HepG2 (cell line): ENCODE results near the gene THBS4. TPM values are rescaled to one million over a fixed set of nuclear protein-coding genes. Genes with fewer than 3 reads are reported as not detected.
A peak's percentile ranks its signal among the peaks of the same experiment; 100 is the strongest.

Source experiments
- CHD2 ChIP-seq: IDR thresholded peaks from 2 replicates; pipeline ENCODE4 v1.6.1; 2011; ENCODE audit warnings: low read depth, low read length, improper control_type of control experiment
- KAT8 ChIP-seq: IDR thresholded peaks from 2 replicates; pipeline ENCODE4 v1.6.1; 2016; ENCODE audit warnings: missing genetic modification reagents, missing compliant biosample characterization
- PTBP1 ChIP-seq: fragments of 200-400 bp; formaldehyde crosslinking; IDR thresholded peaks from 2 replicates; pipeline ENCODE4 v1.6.1; 2018; ENCODE audit warnings: low read length, low read depth; ENCODE audit not compliant: poor library complexity, severe bottlenecking
- TFE3 ChIP-seq: IDR thresholded peaks from 2 replicates; pipeline ENCODE4 v1.6.1; 2016
- ZNF142 ChIP-seq: sonication (generic); formaldehyde crosslinking; IDR thresholded peaks from 2 replicates; pipeline ENCODE4 v1.4.0; 2020; ENCODE audit warnings: missing genetic modification reagents
- ZNF276 ChIP-seq: sonication (generic); formaldehyde crosslinking; IDR thresholded peaks from 2 replicates; pipeline ENCODE4 v1.4.0; 2020; ENCODE audit warnings: mild to moderate bottlenecking, low read depth, missing genetic modification reagents
- ZNF687 ChIP-seq: sonication (generic); formaldehyde crosslinking; IDR thresholded peaks from 2 replicates; pipeline ENCODE4 v1.5.1; 2020; ENCODE audit warnings: mild to moderate bottlenecking, missing genetic modification reagents, moderate library complexity
- ZNF709 ChIP-seq: sonication (generic); formaldehyde crosslinking; IDR thresholded peaks from 2 replicates; pipeline ENCODE4 v1.5.0; 2020; ENCODE audit warnings: mild to moderate bottlenecking, missing genetic modification reagents
- ZNF772 ChIP-seq: sonication (generic); formaldehyde crosslinking; IDR thresholded peaks from 2 replicates; pipeline ENCODE4 v1.5.0; 2020; ENCODE audit warnings: mild to moderate bottlenecking, missing genetic modification reagents
- polyA plus RNA-seq, 8 experiments: library from polyadenylated mRNA; depleted of rRNA in 3 of 8; stranded (reverse) in 7 of 8; unstranded in 1 of 8; fragments of >200 nt; fragmentation: Illumina TruSeq in 4 of 8; extraction: Trizol in 4 of 8; gene quantifications; 2 replicates each; pipeline versions ENCODE4 v1.2.1 to v1.2.3, GENCODE V29; 2011 to 2016; ENCODE audit warnings: low read depth in 4 of 8, missing spikeins in 1 of 8, mixed read lengths in 1 of 8; ENCODE audit not compliant: insufficient read depth in 1 of 8
- total RNA-seq, 5 experiments: library from RNA; depleted of rRNA; stranded (reverse); fragments of >200 nt; fragmentation: Illumina TruSeq; extraction: Trizol; gene quantifications; 2 replicates each; pipeline ENCODE4 v1.2.3, GENCODE V29; 2016; ENCODE audit warnings: low read depth in 1 of 5

The THBS4 gene
- total and polyA plus RNA-seq, 2 of the 13 experiments (the other 11 are each of a cell fraction or from before 2014, with no cell fraction given) = 0.60 to 1.2 TPM

- TF ChIP-seq TFE3 (peak; percentile 38; the same call in 1 of the 2 replicates), KAT8 (CRISPR knock-in tag) (peak; percentile 99), ZNF142 (CRISPR knock-in tag) (no peak), ZNF276 (CRISPR knock-in tag) (no peak), ZNF687 (peak; percentile 94), CHD2 (no peak), ZNF709 (peak; percentile 70; the same call in 1 of the 2 replicates), ZNF772 (CRISPR knock-in tag) (peak; percentile 76; the same call in 1 of the 2 replicates), PTBP1 (peak; percentile 15)
Measured at GRCh38 chr5:79990598-79991507, 44.3 kb upstream of the THBS4 start, which contains the start of gene MTX3 (continued).
